Measurements from ENCODE around the gene ZNF836.

DNA sequence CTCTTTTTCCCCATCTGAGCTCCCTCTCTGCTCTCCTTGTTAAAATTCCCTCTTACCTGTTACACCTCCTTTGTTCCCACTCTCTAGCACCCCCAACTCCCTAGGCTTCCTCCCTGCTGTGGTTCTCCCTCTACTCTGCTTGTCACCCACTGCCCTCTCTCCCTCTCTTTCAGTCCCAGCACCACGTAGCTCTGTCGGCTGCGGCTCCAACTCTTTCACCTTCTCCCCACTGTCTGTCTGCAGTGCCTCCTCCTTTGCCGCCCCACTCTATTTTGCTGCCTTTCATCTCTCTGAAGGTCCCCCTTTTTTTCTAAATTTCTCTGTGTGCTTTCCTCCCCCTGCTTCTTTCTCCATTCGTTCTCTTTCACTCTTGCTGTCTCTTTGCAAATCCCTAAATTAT, 1.1 kb downstream of the ZNF836 start:
- TF ChIP-seq, protein P1, sequence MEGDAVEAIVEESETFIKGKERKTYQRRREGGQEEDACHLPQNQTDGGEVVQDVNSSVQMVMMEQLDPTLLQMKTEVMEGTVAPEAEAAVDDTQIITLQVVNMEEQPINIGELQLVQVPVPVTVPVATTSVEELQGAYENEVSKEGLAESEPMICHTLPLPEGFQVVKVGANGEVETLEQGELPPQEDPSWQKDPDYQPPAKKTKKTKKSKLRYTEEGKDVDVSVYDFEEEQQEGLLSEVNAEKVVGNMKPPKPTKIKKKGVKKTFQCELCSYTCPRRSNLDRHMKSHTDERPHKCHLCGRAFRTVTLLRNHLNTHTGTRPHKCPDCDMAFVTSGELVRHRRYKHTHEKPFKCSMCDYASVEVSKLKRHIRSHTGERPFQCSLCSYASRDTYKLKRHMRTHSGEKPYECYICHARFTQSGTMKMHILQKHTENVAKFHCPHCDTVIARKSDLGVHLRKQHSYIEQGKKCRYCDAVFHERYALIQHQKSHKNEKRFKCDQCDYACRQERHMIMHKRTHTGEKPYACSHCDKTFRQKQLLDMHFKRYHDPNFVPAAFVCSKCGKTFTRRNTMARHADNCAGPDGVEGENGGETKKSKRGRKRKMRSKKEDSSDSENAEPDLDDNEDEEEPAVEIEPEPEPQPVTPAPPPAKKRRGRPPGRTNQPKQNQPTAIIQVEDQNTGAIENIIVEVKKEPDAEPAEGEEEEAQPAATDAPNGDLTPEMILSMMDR (IDR thresholded peaks at IDR 0.05), result no peak
- TF ChIP-seq POLR2A (IDR thresholded peaks at IDR 0.05), result no peak

Data from right lobe of liver (tissue), 4 donors.